GM12873 (cell line): ENCODE results near the gene MIOX.

Source experiments
- TF ChIP-seq, protein P1 (sequence below): IDR thresholded peaks from 2 replicates; pipeline ENCODE4 v1.5.1; 2012; ENCODE audit warnings: low read depth, mild to moderate bottlenecking, moderate library complexity, low read length, control low read depth; ENCODE audit not compliant: insufficient read depth; ENCODE audit errors: missing control alignments

The MIOX gene

DNA sequence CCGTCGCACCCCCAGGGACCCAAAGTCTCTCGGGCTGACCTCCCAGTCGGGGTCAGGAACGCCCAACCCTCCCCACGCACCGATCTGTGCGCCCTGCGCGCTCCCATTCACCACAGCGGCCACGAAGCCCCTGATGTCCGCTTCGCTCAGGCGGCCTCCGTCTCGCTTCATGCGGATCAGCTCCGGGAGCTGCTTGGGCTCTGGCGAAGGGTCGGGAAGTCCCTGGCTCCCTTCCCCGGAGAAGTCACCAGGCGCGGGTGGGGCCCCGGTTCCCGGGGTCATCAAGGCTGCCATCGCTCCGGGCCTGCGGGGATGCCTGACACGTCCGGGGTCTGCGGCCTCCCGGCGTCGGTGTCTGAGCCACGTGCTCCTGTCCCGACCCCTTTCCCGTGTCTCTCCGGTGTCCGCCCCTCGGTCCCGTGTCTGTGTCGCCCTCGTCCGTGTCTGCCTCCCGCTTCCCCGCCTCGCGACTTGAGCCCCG lies 42.8 kb downstream of the MIOX start:
- TF ChIP-seq, protein P1, sequence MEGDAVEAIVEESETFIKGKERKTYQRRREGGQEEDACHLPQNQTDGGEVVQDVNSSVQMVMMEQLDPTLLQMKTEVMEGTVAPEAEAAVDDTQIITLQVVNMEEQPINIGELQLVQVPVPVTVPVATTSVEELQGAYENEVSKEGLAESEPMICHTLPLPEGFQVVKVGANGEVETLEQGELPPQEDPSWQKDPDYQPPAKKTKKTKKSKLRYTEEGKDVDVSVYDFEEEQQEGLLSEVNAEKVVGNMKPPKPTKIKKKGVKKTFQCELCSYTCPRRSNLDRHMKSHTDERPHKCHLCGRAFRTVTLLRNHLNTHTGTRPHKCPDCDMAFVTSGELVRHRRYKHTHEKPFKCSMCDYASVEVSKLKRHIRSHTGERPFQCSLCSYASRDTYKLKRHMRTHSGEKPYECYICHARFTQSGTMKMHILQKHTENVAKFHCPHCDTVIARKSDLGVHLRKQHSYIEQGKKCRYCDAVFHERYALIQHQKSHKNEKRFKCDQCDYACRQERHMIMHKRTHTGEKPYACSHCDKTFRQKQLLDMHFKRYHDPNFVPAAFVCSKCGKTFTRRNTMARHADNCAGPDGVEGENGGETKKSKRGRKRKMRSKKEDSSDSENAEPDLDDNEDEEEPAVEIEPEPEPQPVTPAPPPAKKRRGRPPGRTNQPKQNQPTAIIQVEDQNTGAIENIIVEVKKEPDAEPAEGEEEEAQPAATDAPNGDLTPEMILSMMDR: no peak

DNA sequence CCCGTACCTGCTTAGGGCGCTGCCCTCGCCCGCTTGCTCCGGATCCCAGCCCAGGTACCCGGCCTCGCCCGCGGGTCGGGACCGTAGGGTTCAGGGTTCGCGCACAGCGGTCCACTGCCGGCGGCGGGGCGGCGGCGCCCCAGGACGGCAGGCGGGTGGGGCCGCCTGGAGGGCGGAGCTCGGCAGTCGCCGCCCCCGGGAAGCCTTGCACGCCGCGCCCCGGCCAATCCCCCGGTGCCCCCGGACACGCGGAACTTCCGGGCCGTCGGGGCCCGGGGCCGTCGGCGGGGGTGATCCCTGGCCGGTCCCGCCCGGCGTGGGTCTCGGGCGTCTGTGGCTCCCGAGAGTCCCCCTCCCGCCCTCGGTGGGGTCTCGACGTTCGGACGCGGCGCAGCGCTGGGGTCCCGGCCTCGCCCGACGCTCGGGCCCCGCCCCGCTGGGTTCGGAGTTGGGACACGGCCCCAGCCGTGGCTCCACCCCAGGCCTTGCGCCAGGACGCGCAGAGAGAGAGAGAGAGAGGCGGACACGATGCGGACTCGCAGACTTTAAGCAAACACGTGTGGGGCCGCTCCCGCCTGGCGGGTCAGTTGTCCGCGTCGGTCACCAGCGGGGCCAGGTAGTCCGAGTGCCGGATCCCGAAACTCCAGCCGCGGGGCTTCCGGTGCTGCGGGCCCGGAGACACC lies 43.4 kb downstream of the MIOX start, which contains the start of gene TYMP:
Gene TYMP (minus strand): TSS at position 116 of the 683 bp plus-strand sequence. CDS start 303 bp downstream, outside the sequence.
- TF ChIP-seq, protein P1: no peak

DNA sequence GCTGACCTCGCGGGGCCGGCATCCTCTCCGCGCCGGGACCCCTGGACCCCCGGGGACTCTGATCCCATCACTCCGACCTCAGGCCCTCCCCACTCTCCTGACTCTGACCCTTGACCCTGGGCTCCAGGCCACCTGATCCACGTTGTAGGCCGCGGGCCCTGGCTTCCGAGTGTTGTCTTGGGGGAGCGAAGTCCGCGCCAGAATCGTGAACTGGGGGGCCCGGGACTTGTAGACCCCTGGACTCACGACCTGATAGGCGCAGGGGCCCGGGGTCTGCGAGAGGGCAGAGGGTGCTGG lies 43.9 kb downstream of the MIOX start:
- TF ChIP-seq, protein P1: no peak

DNA sequence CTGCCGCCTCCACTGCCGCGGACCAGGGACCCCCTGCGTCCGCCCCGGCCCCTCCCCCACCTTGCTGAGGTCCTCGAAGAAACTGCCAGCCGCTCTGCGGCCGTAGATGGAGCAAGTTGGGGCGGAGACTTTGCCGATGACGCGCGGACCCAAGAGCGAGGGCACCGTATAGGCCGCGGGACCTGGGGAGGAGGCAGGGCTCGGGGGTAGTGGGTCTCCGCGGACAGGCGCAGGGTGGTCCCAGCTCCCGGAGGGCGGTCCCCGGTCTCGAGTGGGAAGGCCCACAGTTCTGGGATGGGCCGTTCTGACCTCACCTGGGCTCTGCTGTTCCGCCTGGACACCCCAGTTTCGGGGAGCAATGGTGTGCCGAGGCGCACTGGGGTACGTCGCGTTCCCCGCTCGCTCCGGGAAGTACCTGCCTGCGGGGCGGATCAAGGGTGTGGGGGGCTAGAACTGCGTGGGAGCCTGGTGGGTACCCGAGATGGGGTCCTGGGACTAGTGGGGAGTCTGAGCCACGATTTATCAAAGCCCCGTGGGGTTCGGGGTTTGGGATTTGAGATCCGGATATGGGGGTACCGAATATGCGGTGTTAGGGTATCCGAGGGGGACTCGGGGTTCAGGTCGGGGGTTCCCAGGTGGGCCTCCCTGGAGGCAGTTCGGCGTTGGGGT lies 44.4 kb downstream of the MIOX start:
- TF ChIP-seq, protein P1: no peak

GRCh38 chr22:50531546-50531961 lies 44.9 kb downstream of the MIOX start:
- TF ChIP-seq, protein P1: no peak

DNA sequence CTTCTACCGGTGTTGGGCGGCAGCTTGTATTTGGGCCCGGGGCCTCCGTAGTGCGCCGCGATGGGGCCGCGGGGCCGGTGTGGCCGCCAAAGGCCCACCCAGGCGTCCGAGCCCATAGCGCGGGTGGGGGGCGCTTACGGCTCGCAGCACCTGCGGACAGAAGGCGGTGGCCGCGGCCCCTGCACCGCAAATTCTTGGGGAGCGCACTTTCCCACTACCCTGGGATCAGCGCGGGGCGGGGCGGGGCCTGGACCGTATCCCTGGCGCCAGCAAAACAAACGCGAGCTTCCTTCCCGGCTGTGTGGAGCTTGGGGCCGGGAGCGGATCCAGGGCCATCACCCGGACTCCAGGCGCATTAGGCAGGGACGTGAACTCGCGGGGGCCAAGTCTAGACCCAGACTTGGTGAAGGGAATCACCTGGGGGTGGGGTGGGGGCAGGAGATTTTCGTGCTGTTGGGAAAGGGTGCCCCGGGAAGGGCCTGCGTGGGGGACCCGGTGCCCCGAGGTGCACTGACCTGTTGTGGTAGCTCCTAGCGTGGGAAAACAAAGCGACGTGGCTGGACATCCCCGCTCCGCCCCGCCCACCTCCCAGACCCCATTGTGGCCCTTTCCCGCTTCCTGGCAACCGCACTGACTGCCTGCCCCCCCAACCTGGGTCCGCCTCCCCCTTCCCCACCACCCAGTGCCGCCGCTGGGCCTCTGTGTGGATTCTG lies 45.5 kb downstream of the MIOX start:
- TF ChIP-seq, protein P1: no peak
